ENCODE results near the gene AARS2.

DNA sequence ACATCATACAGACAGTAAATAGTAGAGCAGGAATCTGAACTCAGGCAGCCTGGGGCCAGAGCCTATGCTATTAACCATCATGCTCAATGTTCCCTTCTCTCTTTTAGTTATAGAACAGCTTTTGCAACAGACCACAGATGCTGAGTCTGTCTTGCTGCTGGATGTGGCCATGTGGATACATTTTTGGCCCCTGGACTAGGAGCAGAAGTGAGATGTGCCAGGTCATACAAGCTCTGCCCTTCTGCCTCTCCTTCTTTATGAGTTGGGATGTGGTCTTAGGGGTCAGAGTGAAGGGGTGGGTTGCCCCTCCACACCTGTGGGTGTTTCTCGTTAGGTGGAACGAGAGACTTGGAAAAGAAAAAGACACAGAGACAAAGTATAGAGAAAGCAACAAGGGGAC, 14.6 kb upstream of the AARS2 start:
- TF ChIP-seq, protein P1, sequence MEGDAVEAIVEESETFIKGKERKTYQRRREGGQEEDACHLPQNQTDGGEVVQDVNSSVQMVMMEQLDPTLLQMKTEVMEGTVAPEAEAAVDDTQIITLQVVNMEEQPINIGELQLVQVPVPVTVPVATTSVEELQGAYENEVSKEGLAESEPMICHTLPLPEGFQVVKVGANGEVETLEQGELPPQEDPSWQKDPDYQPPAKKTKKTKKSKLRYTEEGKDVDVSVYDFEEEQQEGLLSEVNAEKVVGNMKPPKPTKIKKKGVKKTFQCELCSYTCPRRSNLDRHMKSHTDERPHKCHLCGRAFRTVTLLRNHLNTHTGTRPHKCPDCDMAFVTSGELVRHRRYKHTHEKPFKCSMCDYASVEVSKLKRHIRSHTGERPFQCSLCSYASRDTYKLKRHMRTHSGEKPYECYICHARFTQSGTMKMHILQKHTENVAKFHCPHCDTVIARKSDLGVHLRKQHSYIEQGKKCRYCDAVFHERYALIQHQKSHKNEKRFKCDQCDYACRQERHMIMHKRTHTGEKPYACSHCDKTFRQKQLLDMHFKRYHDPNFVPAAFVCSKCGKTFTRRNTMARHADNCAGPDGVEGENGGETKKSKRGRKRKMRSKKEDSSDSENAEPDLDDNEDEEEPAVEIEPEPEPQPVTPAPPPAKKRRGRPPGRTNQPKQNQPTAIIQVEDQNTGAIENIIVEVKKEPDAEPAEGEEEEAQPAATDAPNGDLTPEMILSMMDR (IDR thresholded peaks at IDR 0.05) = no peak
- no peak for TF ChIP-seq POLR2A (IDR thresholded peaks at IDR 0.05)
